HG03097 (cell line): ENCODE measurements around the gene UIMC1.

ENCODE experiments used
- ATAC-seq: cut with Tn5 transposase; IDR thresholded peaks from one replicate; pipeline ENCODE4 v1.9.1; 2021; ENCODE audit not compliant: unreplicated experiment, low FRiP score

UIMC1 gene

DNA sequence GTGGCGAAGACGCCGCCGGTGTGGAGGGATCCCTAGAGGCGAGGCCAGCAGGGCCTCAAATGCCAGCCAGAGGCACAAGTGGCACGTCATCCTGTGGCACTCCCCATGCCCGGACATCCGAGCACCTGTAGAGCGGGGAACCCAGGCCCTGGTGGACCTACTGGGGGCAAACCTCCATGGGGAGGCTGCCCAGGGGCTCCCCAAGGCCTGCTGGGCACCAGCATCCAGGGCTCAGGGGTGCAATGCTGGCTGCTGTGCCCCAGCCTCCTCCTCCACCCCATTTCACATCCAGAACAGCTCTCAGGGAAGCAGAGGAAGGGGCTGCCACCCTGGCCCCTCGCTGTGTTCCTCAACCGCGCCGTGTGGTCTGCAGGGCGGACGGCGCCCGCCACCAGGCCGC is 151.0 kb downstream of the UIMC1 start:
- no peak for ATAC-seq
